ENCODE data around the gene KMT2D. TPM values are rescaled to one million over a fixed set of nuclear protein-coding genes. Genes with fewer than 3 reads are reported as not detected.

The KMT2D gene
- total RNA-seq, 1 donor: 24.6 TPM

DNA sequence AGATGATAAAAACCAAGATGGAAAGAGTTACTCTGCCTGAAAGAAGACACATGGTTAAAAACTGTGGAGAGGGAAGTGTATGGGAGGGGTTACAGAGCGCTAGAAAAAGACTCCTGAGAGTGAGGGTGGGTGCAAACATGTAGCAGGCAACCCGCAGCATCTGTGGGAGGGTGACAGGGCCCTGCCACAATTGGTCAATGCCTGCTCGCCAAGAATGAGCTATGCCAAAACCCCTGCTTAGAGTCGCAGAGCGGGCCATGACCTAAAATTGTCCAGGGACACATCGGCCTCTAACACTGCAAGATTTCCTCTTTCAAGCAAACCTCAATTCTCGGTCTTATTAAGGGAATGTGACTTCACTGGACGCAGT, 42.7 kb downstream of the KMT2D start:
- H3K4me3 ChIP-seq (ENCODE audit: insufficient read depth, low read length): peak overlapping the region; percentile 93
- peak overlapping the region; percentile 97 for H3K27ac ChIP-seq (ENCODE audit: low read depth, low read length)
- H3K36me3 ChIP-seq (ENCODE audit: insufficient read depth, low read length): peaks cover 20% of the 10 kb centered on the region
- DNase-seq (ENCODE audit: insufficient read length, low spot score, missing footprints): peak; percentile 78
- no peaks in the 10 kb centered on the region for H3K27me3 ChIP-seq (ENCODE audit: insufficient read depth, low read length)
- TF ChIP-seq, protein P1, sequence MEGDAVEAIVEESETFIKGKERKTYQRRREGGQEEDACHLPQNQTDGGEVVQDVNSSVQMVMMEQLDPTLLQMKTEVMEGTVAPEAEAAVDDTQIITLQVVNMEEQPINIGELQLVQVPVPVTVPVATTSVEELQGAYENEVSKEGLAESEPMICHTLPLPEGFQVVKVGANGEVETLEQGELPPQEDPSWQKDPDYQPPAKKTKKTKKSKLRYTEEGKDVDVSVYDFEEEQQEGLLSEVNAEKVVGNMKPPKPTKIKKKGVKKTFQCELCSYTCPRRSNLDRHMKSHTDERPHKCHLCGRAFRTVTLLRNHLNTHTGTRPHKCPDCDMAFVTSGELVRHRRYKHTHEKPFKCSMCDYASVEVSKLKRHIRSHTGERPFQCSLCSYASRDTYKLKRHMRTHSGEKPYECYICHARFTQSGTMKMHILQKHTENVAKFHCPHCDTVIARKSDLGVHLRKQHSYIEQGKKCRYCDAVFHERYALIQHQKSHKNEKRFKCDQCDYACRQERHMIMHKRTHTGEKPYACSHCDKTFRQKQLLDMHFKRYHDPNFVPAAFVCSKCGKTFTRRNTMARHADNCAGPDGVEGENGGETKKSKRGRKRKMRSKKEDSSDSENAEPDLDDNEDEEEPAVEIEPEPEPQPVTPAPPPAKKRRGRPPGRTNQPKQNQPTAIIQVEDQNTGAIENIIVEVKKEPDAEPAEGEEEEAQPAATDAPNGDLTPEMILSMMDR (IDR thresholded peaks at IDR 0.05; ENCODE audit: extremely low read depth, low read depth, low read length): no peak
- peaks cover 18% of the 10 kb centered on the region for H3K4me1 ChIP-seq (ENCODE audit: insufficient read depth, low read length)
- peak overlapping the region; percentile 72 for H2AFZ ChIP-seq (ENCODE audit: low read length)
- peaks cover 14% of the 10 kb centered on the region for H4K20me1 ChIP-seq (ENCODE audit: insufficient read depth, low read length)
- peaks cover 42% of the 10 kb centered on the region for H3K79me2 ChIP-seq (ENCODE audit: insufficient read depth, low read length)
- H3K9me3 ChIP-seq (ENCODE audit: low read depth, low read length): no peaks in the 10 kb centered on the region
- H3K4me2 ChIP-seq (ENCODE audit: insufficient read depth, low read length): peak overlapping the region; percentile 85

DNA sequence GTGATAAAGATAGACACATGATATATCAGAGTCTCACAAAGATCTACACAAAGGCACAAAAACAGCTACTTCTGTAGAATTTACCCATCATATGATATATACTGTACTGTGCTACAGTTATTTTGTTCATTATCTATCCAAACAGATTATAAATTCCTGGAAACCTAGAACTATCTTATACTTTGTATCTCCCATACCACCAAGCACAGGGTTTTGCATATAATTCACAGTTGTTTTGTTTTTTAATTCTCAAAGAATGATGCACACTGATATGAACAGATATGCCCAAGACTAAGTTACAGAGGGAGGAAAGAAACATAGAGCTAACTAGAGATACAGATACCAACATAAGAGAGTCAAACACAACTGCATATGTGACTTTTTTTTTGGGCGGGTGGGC, 45.4 kb downstream of the KMT2D start:
- peaks cover 18% of the 10 kb centered on the region for H3K4me1 ChIP-seq (ENCODE audit: insufficient read depth, low read length)
- H3K4me3 ChIP-seq (ENCODE audit: insufficient read depth, low read length): no peak overlapping the region
- DNase-seq (ENCODE audit: insufficient read length, low spot score, missing footprints): no peak
- TF ChIP-seq, protein P1 (IDR thresholded peaks at IDR 0.05; ENCODE audit: extremely low read depth, low read depth, low read length): no peak
- no peaks in the 10 kb centered on the region for H3K27me3 ChIP-seq (ENCODE audit: insufficient read depth, low read length)
- H2AFZ ChIP-seq (ENCODE audit: low read length): no peak overlapping the region
- no peak overlapping the region for H3K27ac ChIP-seq (ENCODE audit: low read depth, low read length)
- H3K4me2 ChIP-seq (ENCODE audit: insufficient read depth, low read length): no peak overlapping the region
- H3K36me3 ChIP-seq (ENCODE audit: insufficient read depth, low read length): peaks cover 26% of the 10 kb centered on the region
- peaks cover 14% of the 10 kb centered on the region for H4K20me1 ChIP-seq (ENCODE audit: insufficient read depth, low read length)
- no peaks in the 10 kb centered on the region for H3K9me3 ChIP-seq (ENCODE audit: low read depth, low read length)
- H3K79me2 ChIP-seq (ENCODE audit: insufficient read depth, low read length): peaks cover 42% of the 10 kb centered on the region

DNA sequence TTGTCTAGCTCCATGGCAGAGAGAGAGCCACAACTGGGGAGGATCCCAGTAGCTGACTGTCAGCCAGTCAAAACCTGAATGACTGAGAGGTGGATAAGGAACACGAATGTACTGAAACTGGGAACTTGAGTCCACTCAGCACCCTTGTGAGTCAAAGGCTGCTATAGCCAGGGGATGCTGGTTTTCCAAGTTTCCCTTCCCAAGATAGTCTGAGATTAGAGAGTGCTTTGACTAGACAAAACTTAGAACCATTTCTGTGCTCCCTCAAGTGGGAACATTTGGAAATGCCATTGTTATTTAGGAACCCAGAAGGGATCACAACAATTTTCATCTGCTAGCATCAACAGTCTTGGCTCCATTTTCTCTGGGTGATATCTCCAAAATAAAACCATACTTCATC, 46.0 kb downstream of the KMT2D start:
- Histone ChIP-seq H3K4me2 (ENCODE audit: insufficient read depth, low read length) (no peak overlapping the region), H3K79me2 (ENCODE audit: insufficient read depth, low read length) (peaks cover 42% of the 10 kb centered on the region), H3K9me3 (ENCODE audit: low read depth, low read length) (no peaks in the 10 kb centered on the region), H3K27me3 (ENCODE audit: insufficient read depth, low read length) (no peaks in the 10 kb centered on the region), H3K27ac (ENCODE audit: low read depth, low read length) (peak overlapping the region; percentile 42), H3K4me1 (ENCODE audit: insufficient read depth, low read length) (peaks cover 14% of the 10 kb centered on the region), H3K36me3 (ENCODE audit: insufficient read depth, low read length) (peaks cover 31% of the 10 kb centered on the region), H4K20me1 (ENCODE audit: insufficient read depth, low read length) (peaks cover 14% of the 10 kb centered on the region), H3K4me3 (ENCODE audit: insufficient read depth, low read length) (no peak overlapping the region), H2AFZ (ENCODE audit: low read length) (no peak overlapping the region)
- DNase-seq (ENCODE audit: insufficient read length, low spot score, missing footprints): peak; percentile 83
- TF ChIP-seq, protein P1 (IDR thresholded peaks at IDR 0.05; ENCODE audit: extremely low read depth, low read depth, low read length): peak; percentile 45

DNA sequence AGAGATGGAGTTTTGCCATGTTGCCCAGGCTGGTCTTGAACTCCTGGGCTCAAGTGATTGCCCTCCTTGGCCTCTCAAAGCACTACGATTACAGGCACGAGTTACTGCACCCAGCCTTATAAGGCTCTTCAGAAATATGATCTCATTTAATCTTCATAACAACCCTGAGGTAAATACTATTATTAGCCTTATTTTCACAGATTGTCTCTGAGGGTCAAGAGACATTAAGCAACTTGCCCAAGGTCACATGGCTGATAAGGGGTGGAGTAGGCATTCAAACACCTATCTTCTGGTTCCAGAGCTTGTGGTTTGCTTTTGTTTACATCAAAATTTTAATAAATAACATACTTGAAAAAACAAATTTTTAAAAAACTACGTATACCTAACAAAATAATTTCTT, 47.2 kb downstream of the KMT2D start:
- Histone ChIP-seq H3K79me2 (ENCODE audit: insufficient read depth, low read length) (peaks cover 42% of the 10 kb centered on the region), H3K36me3 (ENCODE audit: insufficient read depth, low read length) (peaks cover 38% of the 10 kb centered on the region), H3K4me1 (ENCODE audit: insufficient read depth, low read length) (peaks cover 7% of the 10 kb centered on the region), H3K4me3 (ENCODE audit: insufficient read depth, low read length) (no peak overlapping the region), H3K4me2 (ENCODE audit: insufficient read depth, low read length) (no peak overlapping the region), H3K27ac (ENCODE audit: low read depth, low read length) (no peak overlapping the region), H3K9me3 (ENCODE audit: low read depth, low read length) (no peaks in the 10 kb centered on the region), H3K27me3 (ENCODE audit: insufficient read depth, low read length) (no peaks in the 10 kb centered on the region), H4K20me1 (ENCODE audit: insufficient read depth, low read length) (peaks cover 14% of the 10 kb centered on the region), H2AFZ (ENCODE audit: low read length) (no peak overlapping the region)
- DNase-seq (ENCODE audit: insufficient read length, low spot score, missing footprints): no peak
- TF ChIP-seq, protein P1 (IDR thresholded peaks at IDR 0.05; ENCODE audit: extremely low read depth, low read depth, low read length): no peak
